K562 (cell line): ENCODE data around the gene GPR179. TPM values are rescaled to one million over a fixed set of nuclear protein-coding genes. Genes with fewer than 3 reads are reported as not detected.

Source experiments
- CHAMP1 ChIP-seq: fragments of 450-650 bp; IDR thresholded peaks from 2 replicates; pipeline ENCODE4 v1.6.1; 2016; ENCODE audit warnings: mild to moderate bottlenecking
- ELF2 ChIP-seq: fragments of 250-450 bp; sonication (Bioruptor Pico); IDR thresholded peaks from 2 replicates; pipeline ENCODE4 v1.5.0; 2021; ENCODE audit warnings: mild to moderate bottlenecking
- GABPA ChIP-seq: fragments of 200-800 bp; sonication (Bioruptor generic); conservative IDR thresholded peaks from 2 replicates; pipeline ENCODE4 v1.6.1; 2016; ENCODE audit warnings: low read depth, missing genetic modification characterization, missing compliant biosample characterization
- GMEB1 ChIP-seq: fragments of 250-450 bp; sonication (Bioruptor Pico); IDR thresholded peaks from 2 replicates; pipeline ENCODE4 v1.4.0; 2020; ENCODE audit warnings: mild to moderate bottlenecking
- HDAC1 ChIP-seq, 2 experiments: fragments of 450-650 bp; IDR thresholded peaks; 2 replicates each; pipeline ENCODE4 v1.6.1; 2016 to 2017; ENCODE audit warnings: inconsistent platforms in 1 of 2, mild to moderate bottlenecking in 1 of 2, moderate library complexity in 1 of 2
- KDM5B ChIP-seq: fragments of 200-600 bp; sonication (generic); IDR thresholded peaks from 2 replicates; pipeline ENCODE4 v1.6.1; 2012; ENCODE audit warnings: low read depth, mild to moderate bottlenecking, moderate library complexity, low read length, control low read depth, inconsistent platforms; ENCODE audit not compliant: insufficient replicate concordance
- MITF ChIP-seq: IDR thresholded peaks from 2 replicates; pipeline ENCODE4 v1.6.1; 2014; ENCODE audit warnings: antibody characterized with exemption
- MYC ChIP-seq, 2 experiments: fragments of 250-450 bp in 1 of 2; sonication (Bioruptor Pico) in 1 of 2; IDR thresholded peaks; 2 replicates each; pipeline versions ENCODE4 v1.5.1 to v1.6.1; 2012 to 2021; ENCODE audit warnings: low read depth in 2 of 2, borderline replicate concordance in 1 of 2, improper control_type of control experiment in 1 of 2, low read length in 1 of 2, mild to moderate bottlenecking in 1 of 2, moderate library complexity in 1 of 2
- PHF20 ChIP-seq: fragments of 450-650 bp; IDR thresholded peaks from 2 replicates; pipeline ENCODE4 v1.6.1; 2018; ENCODE audit not compliant: partially characterized antibody
- PHF8 ChIP-seq: fragments of 200-600 bp; sonication (generic); IDR thresholded peaks from 2 replicates; pipeline ENCODE4 v1.6.1; 2012; ENCODE audit warnings: mixed run types, mild to moderate bottlenecking, inconsistent platforms, low read length, moderate library complexity, borderline replicate concordance
- POLR2A ChIP-seq: fragments of 450-650 bp; conservative IDR thresholded peaks from 2 replicates; pipeline ENCODE4 v1.6.1; 2016
- POLR2B ChIP-seq: fragments of 450-650 bp; IDR thresholded peaks from 2 replicates; pipeline ENCODE4 v1.6.1; 2018; ENCODE audit warnings: low read depth; ENCODE audit not compliant: partially characterized antibody
- SAFB ChIP-seq: fragments of 200-400 bp; formaldehyde crosslinking; IDR thresholded peaks from 2 replicates; pipeline ENCODE4 v1.6.1; 2017; ENCODE audit warnings: low read depth, low read length, borderline replicate concordance
- SMARCA5 ChIP-seq: fragments of 450-650 bp; IDR thresholded peaks from 2 replicates; pipeline ENCODE4 v1.6.1; 2016
- SNRNP70 ChIP-seq: fragments of 200-400 bp; formaldehyde crosslinking; optimal IDR thresholded peaks from 2 replicates; pipeline ENCODE3; 2017; ENCODE audit warnings: low read depth, low read length
- SOX6 ChIP-seq: fragments of 450-650 bp; IDR thresholded peaks from 2 replicates; pipeline ENCODE4 v1.6.1; 2014; ENCODE audit warnings: mild to moderate bottlenecking
- ZBTB11 ChIP-seq, 3 experiments: fragments of 200-800 bp in 1 of 3; fragments of 250-450 bp in 1 of 3; fragments of 450-650 bp in 1 of 3; sonication (Bioruptor Pico) in 1 of 3; sonication (Bioruptor generic) in 1 of 3; formaldehyde crosslinking in 1 of 3; IDR thresholded peaks; 2 replicates each; pipeline versions ENCODE4 v1.6.1 to v1.8.0; 2016 to 2022; ENCODE audit warnings: mild to moderate bottlenecking in 2 of 3, missing genetic modification characterization in 2 of 3, missing compliant biosample characterization in 1 of 3, moderate library complexity in 1 of 3
- ZNF143 ChIP-seq: sonication (generic); formaldehyde crosslinking; IDR thresholded peaks from 2 replicates; pipeline ENCODE4 v1.9.0; 2022; ENCODE audit warnings: mild to moderate bottlenecking, missing genetic modification reagents
- polyA plus RNA-seq, 8 experiments: library from polyadenylated mRNA; depleted of rRNA in 4 of 8; stranded (reverse) in 5 of 8; unstranded in 3 of 8; fragments of >200 nt; fragmentation: Nextera tagmentation in 2 of 8; fragmentation: Illumina TruSeq in 1 of 8; extraction: Ambion mirVana in 2 of 8; extraction: Trizol in 1 of 8; gene quantifications; 2 replicates each; pipeline versions ENCODE4 v1.2.1 to v1.2.3, GENCODE V29; 2011 to 2014; ENCODE audit warnings: inconsistent platforms in 1 of 8, missing spikeins in 1 of 8
- total RNA-seq, 7 experiments: library from RNA; depleted of rRNA in 6 of 7; stranded (reverse); fragments of >200 nt in 6 of 7; fragmentation: Illumina TruSeq in 2 of 7; extraction: Trizol in 2 of 7; gene quantifications; 2 replicates each; pipeline versions ENCODE4 v1.2.1 to v1.2.3, GENCODE V29; 2011 to 2021; ENCODE audit warnings: low replicate concordance in 1 of 7

The GPR179 gene
- total and polyA plus RNA-seq, 9 of the 15 experiments (the other 6 are each of a cell fraction or from before 2014, with no cell fraction given) = not detected

GRCh38 chr17:38351412-38352222 is 7.9 kb upstream of the GPR179 start, which contains the start of gene SOCS7 (continued):
- no peak for TF ChIP-seq MITF
- TF ChIP-seq POLR2B = peak; percentile 89
- TF ChIP-seq GABPA = peak; percentile 94
- peak; percentile 56; the same call in 1 of the 2 replicates for TF ChIP-seq SMARCA5
- TF ChIP-seq POLR2A = peak; percentile 93
- TF ChIP-seq SOX6 = peak; percentile 27; the same call in 1 of the 2 replicates
- peak; percentile 89 for TF ChIP-seq GMEB1 (CRISPR knock-in tag)
- TF ChIP-seq HDAC1 (IDR thresholded peaks at IDR 0.05) = peak in 1 of 2 experiments; percentile 78; a peak in 2 of 4 replicates
- peak; percentile 81 for TF ChIP-seq PHF20
- peak; percentile 80 for TF ChIP-seq KDM5B
- TF ChIP-seq MYC (IDR thresholded peaks at IDR 0.05; ENCODE audit: low read depth, low read length) = peak; percentile 88
- TF ChIP-seq MYC (CRISPR knock-in tag; IDR thresholded peaks at IDR 0.05; ENCODE audit: borderline replicate concordance, low read depth) = no peak
- no peak for TF ChIP-seq ZNF143 (CRISPR knock-in tag)
- peak; percentile 55; the same call in 1 of the 2 replicates for TF ChIP-seq SAFB
- TF ChIP-seq ELF2 (CRISPR knock-in tag) = 0 out of 2 replicates have a peak, but pooled peaks have one; percentile 24
- TF ChIP-seq SNRNP70 = no peak
- peak; percentile 85; the same call in 1 of the 2 replicates for TF ChIP-seq PHF8
- peak in 1 of 3 experiments; percentile 59; a peak in 1 of 6 replicates for TF ChIP-seq ZBTB11 (CRISPR knock-in tag; IDR thresholded peaks at IDR 0.05)
- TF ChIP-seq CHAMP1 = no peak
